Astrocyte of the cerebellum (primary cell): ENCODE results near the gene LRRC4C.

ENCODE experiments used
- DNase-seq: peaks from one replicate; pipeline ENCODE4 v3.0.0-alpha.2; 2011; ENCODE audit warnings: low read depth
- H3K4me3 ChIP-seq: 2 replicates; pipeline ENCODE4 v1.5.1; 2011; ENCODE audit warnings: mild to moderate bottlenecking, low read depth, low read length, moderate library complexity
- in situ Hi-C: cut with HindIII; loops from 2 replicates; pipeline ENCODE4 v1.10.0; 2017; ENCODE audit warnings: low sequenced_read_pairs
- TF ChIP-seq, protein P1 (sequence below): IDR thresholded peaks from 2 replicates; pipeline ENCODE4 v1.5.1; 2012; ENCODE audit warnings: low read length, low read depth, moderate library complexity, mild to moderate bottlenecking; ENCODE audit errors: missing control alignments

Gene LRRC4C

GRCh38 chr11:40827116-40827515, 632.3 kb downstream of the LRRC4C start:
- TF ChIP-seq, protein P1, sequence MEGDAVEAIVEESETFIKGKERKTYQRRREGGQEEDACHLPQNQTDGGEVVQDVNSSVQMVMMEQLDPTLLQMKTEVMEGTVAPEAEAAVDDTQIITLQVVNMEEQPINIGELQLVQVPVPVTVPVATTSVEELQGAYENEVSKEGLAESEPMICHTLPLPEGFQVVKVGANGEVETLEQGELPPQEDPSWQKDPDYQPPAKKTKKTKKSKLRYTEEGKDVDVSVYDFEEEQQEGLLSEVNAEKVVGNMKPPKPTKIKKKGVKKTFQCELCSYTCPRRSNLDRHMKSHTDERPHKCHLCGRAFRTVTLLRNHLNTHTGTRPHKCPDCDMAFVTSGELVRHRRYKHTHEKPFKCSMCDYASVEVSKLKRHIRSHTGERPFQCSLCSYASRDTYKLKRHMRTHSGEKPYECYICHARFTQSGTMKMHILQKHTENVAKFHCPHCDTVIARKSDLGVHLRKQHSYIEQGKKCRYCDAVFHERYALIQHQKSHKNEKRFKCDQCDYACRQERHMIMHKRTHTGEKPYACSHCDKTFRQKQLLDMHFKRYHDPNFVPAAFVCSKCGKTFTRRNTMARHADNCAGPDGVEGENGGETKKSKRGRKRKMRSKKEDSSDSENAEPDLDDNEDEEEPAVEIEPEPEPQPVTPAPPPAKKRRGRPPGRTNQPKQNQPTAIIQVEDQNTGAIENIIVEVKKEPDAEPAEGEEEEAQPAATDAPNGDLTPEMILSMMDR: no peak
- no peak for DNase-seq
- in situ Hi-C loops: no loop called here
- H3K4me3 ChIP-seq: no peak overlapping the region

DNA sequence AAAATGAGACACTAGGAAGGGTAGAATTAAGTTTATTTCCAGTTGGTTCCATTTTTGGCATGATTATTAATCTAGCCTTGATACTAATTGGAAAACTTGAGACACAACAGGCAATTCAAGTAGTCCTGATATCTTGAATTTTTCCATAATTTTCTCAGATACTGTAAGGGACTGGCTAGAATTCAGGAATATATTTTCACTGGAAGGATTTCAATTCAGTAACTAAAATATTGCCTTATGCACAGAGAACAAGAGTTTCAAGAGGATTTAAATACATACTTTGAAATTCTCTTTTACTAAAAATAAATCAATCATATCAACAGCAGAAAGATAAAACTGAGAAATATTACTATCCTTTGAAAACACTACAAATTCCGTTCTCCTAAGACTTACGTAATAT, 632.9 kb downstream of the LRRC4C start:
- TF ChIP-seq, protein P1: no peak
- H3K4me3 ChIP-seq: no peak overlapping the region
- DNase-seq: no peak
- in situ Hi-C loops: no loop called here

- no peak overlapping the region for H3K4me3 ChIP-seq
- in situ Hi-C loops: no loop called here
- TF ChIP-seq, protein P1: no peak
- no peak for DNase-seq
These were observed 634.1 kb downstream of the LRRC4C start for GRCh38 chr11:40825201-40825834.

- TF ChIP-seq, protein P1: no peak
- H3K4me3 ChIP-seq: no peak overlapping the region
- in situ Hi-C loops: no loop called here
- DNase-seq: no peak
These were observed 640.2 kb downstream of the LRRC4C start for GRCh38 chr11:40819230-40819629.

GRCh38 chr11:40816976-40817375, 642.5 kb downstream of the LRRC4C start:
- no peak for DNase-seq
- TF ChIP-seq, protein P1: no peak
- no peak overlapping the region for H3K4me3 ChIP-seq
- in situ Hi-C loops: no loop called here

- peak; percentile 59 for DNase-seq
- H3K4me3 ChIP-seq: no peak overlapping the region
- TF ChIP-seq, protein P1: no peak
- in situ Hi-C loops: no loop called here
These were observed 661.5 kb downstream of the LRRC4C start for GRCh38 chr11:40797981-40798380.

GRCh38 chr11:40787224-40787623, 672.2 kb downstream of the LRRC4C start:
- DNase-seq: no peak
- TF ChIP-seq, protein P1: no peak
- H3K4me3 ChIP-seq: no peak overlapping the region
- in situ Hi-C loops: no loop called here
